Liver (tissue), 9 donors: ENCODE data around the gene PISD. TPM values are rescaled to one million over a fixed set of nuclear protein-coding genes. Genes with fewer than 3 reads are reported as not detected.
A peak's percentile ranks its signal among the peaks of the same experiment; 100 is the strongest.

ENCODE experiments used
- DNase-seq: peaks from one replicate; pipeline ENCODE4 v3.0.0-alpha.2; 2017; ENCODE audit warnings: low spot score
- H3K27ac ChIP-seq, 2 donors: one replicate each; pipeline ENCODE4 v1.7.0; 2013; ENCODE audit warnings: inconsistent platforms in 2 of 2, low read length in 2 of 2, control low read depth in 1 of 2, low read depth in 1 of 2, mild to moderate bottlenecking in 1 of 2
- H3K27me3 ChIP-seq, 4 donors: one replicate each; pipeline versions ENCODE4 v1.6.1 to v1.7.0; 2013; ENCODE audit warnings: low read length in 3 of 4, inconsistent platforms in 1 of 4, mild to moderate bottlenecking in 1 of 4, moderate library complexity in 1 of 4; ENCODE audit not compliant: control insufficient read depth in 4 of 4, insufficient read depth in 4 of 4
- H3K36me3 ChIP-seq, 4 donors: one replicate each; pipeline versions ENCODE4 v1.6.1 to v1.7.0; 2013; ENCODE audit warnings: low read length in 3 of 4, mild to moderate bottlenecking in 3 of 4, low read depth in 1 of 4, moderate library complexity in 1 of 4; ENCODE audit not compliant: control insufficient read depth in 4 of 4, insufficient read depth in 3 of 4
- H3K4me1 ChIP-seq, 4 donors: one replicate each; pipeline versions ENCODE4 v1.6.1 to v1.7.0; 2013; ENCODE audit warnings: low read length in 3 of 4, mild to moderate bottlenecking in 3 of 4, moderate library complexity in 1 of 4; ENCODE audit not compliant: control insufficient read depth in 4 of 4, insufficient read depth in 4 of 4
- H3K4me3 ChIP-seq, 3 donors: one replicate each; pipeline versions ENCODE4 v1.6.1 to v1.7.0; 2013; ENCODE audit warnings: low read length in 3 of 3, control low read depth in 1 of 3, low read depth in 1 of 3, mild to moderate bottlenecking in 1 of 3
- H3K9ac ChIP-seq, 2 donors: one replicate each; pipeline ENCODE4 v1.7.0; 2013; ENCODE audit warnings: low read length in 2 of 2, mild to moderate bottlenecking in 2 of 2, moderate library complexity in 2 of 2, control low read depth in 1 of 2, low read depth in 1 of 2
- H3K9me3 ChIP-seq, 4 donors: one replicate each; pipeline versions ENCODE4 v1.6.1 to v1.7.0; 2013; ENCODE audit warnings: low read length in 3 of 4; ENCODE audit not compliant: control insufficient read depth in 4 of 4
- FOXA1 ChIP-seq: IDR thresholded peaks from 2 replicates; pipeline ENCODE4 v1.6.1; 2016; ENCODE audit warnings: antibody characterized with exemption
- FOXA2 ChIP-seq: IDR thresholded peaks from 2 replicates; pipeline ENCODE4 v1.6.1; 2016; ENCODE audit warnings: antibody characterized with exemption
- HNF4A ChIP-seq, 2 donors: conservative IDR thresholded peaks; 2 replicates each; pipeline ENCODE4 v1.6.1; 2016; ENCODE audit warnings: antibody characterized with exemption in 2 of 2, mild to moderate bottlenecking in 2 of 2
- JUND ChIP-seq, 2 donors: IDR thresholded peaks; 2 replicates each; pipeline ENCODE4 v1.6.1; 2016; ENCODE audit warnings: antibody characterized with exemption in 2 of 2
- NR2F2 ChIP-seq: IDR thresholded peaks from 2 replicates; pipeline ENCODE4 v1.6.1; 2016; ENCODE audit warnings: antibody characterized with exemption
- RAD21 ChIP-seq, 2 donors: IDR thresholded peaks; 2 replicates each; pipeline ENCODE4 v1.6.1; 2016; ENCODE audit warnings: antibody characterized with exemption in 2 of 2, mild to moderate bottlenecking in 2 of 2
- REST ChIP-seq: IDR thresholded peaks from 2 replicates; pipeline ENCODE4 v1.6.1; 2016; ENCODE audit warnings: antibody characterized with exemption, mild to moderate bottlenecking
- SP1 ChIP-seq: IDR thresholded peaks from 2 replicates; pipeline ENCODE4 v1.6.1; 2018; ENCODE audit warnings: antibody characterized with exemption, mild to moderate bottlenecking
- YY1 ChIP-seq: IDR thresholded peaks from 2 replicates; pipeline ENCODE4 v1.6.1; 2016; ENCODE audit warnings: antibody characterized with exemption, mild to moderate bottlenecking
- ZBTB33 ChIP-seq: IDR thresholded peaks from 2 replicates; pipeline ENCODE4 v1.6.1; 2016; ENCODE audit warnings: antibody characterized with exemption
- WGBS: extraction: QIAGEN DNeasy Blood & Tissue Kit; methylation state at CpG from one replicate; pipeline ENCODE4 v1.1.7; 2013; 5-methylcytosine and 5-hydroxymethylcytosine counted together
- polyA plus RNA-seq, 2 donors: library from polyadenylated mRNA; stranded (reverse) in 1 of 2; unstranded in 1 of 2; fragments of 200-250 nt in 1 of 2; fragments of >200 nt in 1 of 2; fragmentation: Nextera tagmentation in 1 of 2; extraction: Ambion mirVana in 1 of 2; gene quantifications; one replicate each; pipeline versions ENCODE4 v1.2.1 to v1.2.3, GENCODE V29; 2013 to 2015
- total RNA-seq, 2 donors: library from RNA; depleted of rRNA; stranded (reverse); fragments of >200 nt; gene quantifications; one replicate each; pipeline ENCODE4 v1.2.3, GENCODE V29; 2014
- donor health status: healthy.
- donor health status: healthy.
- donor health status: healthy.
- donor health status: healthy.
- donor health status: healthy.

Gene PISD
- total and polyA plus RNA-seq, 4 donors: 14.7 to 28.3 (median 20.4) TPM

- Histone ChIP-seq H3K4me3 (no peak overlapping the region), H3K27me3 (no peaks in the 10 kb centered on the region), H3K27ac (no peak overlapping the region), H3K4me1 (peaks cover 0 to 5% (median 1%) of the 10 kb centered on the region in 4 donors), H3K9ac (no peak overlapping the region), H3K9me3 (no peaks in the 10 kb centered on the region), H3K36me3 (peaks cover 3 to 31% (median 11%) of the 10 kb centered on the region in 4 donors)
- TF ChIP-seq NR2F2 (peak; percentile 66), FOXA2 (no peak)
- no peak for DNase-seq
- WGBS: 62% methylated on average over 4 of the region's 4 CpGs
Measured at GRCh38 chr22:31615940-31616314, 46.1 kb downstream of the PISD start.

GRCh38 chr22:31615491-31615860, 46.5 kb downstream of the PISD start:
- peaks cover 3 to 27% (median 10%) of the 10 kb centered on the region in 4 donors for H3K36me3 ChIP-seq
- H3K9me3 ChIP-seq: no peaks in the 10 kb centered on the region
- no peaks in the 10 kb centered on the region for H3K27me3 ChIP-seq
- peaks cover 0 to 6% (median 3%) of the 10 kb centered on the region in 4 donors for H3K4me1 ChIP-seq
- no peak overlapping the region for H3K9ac ChIP-seq
- 72% methylated on average over 4 of the region's 4 CpGs for WGBS
- H3K27ac ChIP-seq: no peak overlapping the region
- H3K4me3 ChIP-seq: no peak overlapping the region
- TF ChIP-seq RAD21 (IDR thresholded peaks at IDR 0.05): no peak
- TF ChIP-seq FOXA1: no peak
- TF ChIP-seq ZBTB33: no peak
- no peak for TF ChIP-seq HNF4A (conservative IDR thresholded peaks at IDR 0.05)
- no peak for TF ChIP-seq SP1
- TF ChIP-seq FOXA2: no peak
- no peak for TF ChIP-seq JUND (IDR thresholded peaks at IDR 0.05)
- no peak for TF ChIP-seq NR2F2
- no peak for TF ChIP-seq YY1
- TF ChIP-seq REST: no peak
- no peak for DNase-seq

GRCh38 chr22:31614781-31615490, 47.1 kb downstream of the PISD start:
- H3K4me1 ChIP-seq: peaks cover 0 to 6% (median 3%) of the 10 kb centered on the region in 4 donors
- peaks cover 3 to 22% (median 8%) of the 10 kb centered on the region in 4 donors for H3K36me3 ChIP-seq
- no peak for TF ChIP-seq NR2F2
- no peak for TF ChIP-seq SP1
- no peaks in the 10 kb centered on the region for H3K9me3 ChIP-seq
- DNase-seq: no peak
- peak overlapping the region in 1 of 2 donors; percentile 25 for H3K27ac ChIP-seq
- H3K9ac ChIP-seq: no peak overlapping the region
- H3K4me3 ChIP-seq: no peak overlapping the region
- H3K27me3 ChIP-seq: no peaks in the 10 kb centered on the region
- 85% methylated on average over 18 of the region's 18 CpGs for WGBS
